Endothelial cell of hepatic sinusoid (primary cell): ENCODE results near the gene UNG.

Source experiments
- in situ Hi-C: cut with HindIII; loops from 2 replicates; pipeline ENCODE4 v1.10.0; 2017; ENCODE audit warnings: low sequenced_read_pairs

The UNG gene

DNA sequence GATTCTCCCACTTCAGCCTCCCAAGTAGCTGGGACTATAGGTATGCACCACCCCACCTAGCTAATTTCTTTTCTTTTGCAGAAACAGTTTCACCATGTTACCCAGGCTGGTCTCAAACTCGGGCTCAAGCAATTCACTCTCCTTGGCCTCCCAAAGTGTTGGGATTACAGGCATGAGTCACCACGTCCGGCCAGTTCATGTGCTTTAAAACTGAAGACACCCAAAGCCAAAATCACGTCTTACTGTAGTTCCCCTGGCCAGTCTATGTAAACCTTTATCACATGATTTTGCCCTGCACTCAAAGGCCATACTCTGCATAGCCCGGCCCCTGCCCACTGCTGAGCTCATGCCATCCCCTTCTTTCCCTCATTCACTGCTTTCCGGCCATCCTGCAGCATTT is 8.6 kb upstream of the UNG start:
- in situ Hi-C loops = no loop called here

DNA sequence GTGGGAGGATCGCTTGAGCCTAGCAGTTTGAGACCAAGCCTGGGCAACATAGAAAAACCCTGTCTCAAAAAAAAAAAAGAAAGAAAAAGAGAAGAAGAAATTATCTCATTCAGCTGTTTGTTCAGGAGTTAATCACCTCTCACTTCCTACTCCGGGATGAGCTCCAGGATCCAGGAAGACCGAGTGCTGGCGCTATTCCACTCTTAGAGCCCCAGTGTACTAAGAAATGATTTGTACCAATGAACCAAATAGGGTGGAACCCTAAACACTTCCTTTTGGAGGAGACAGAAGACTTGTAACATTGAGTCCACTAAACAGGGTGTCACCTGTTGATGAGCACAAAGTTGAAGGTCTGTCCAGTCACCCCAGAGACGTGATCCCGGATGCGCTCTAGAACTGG is 7.7 kb upstream of the UNG start:
- in situ Hi-C loops = loop anchor here (10.0 kb wide), 1 partner anchor 225 kb away; no protein-coding TSS in a partner anchor

DNA sequence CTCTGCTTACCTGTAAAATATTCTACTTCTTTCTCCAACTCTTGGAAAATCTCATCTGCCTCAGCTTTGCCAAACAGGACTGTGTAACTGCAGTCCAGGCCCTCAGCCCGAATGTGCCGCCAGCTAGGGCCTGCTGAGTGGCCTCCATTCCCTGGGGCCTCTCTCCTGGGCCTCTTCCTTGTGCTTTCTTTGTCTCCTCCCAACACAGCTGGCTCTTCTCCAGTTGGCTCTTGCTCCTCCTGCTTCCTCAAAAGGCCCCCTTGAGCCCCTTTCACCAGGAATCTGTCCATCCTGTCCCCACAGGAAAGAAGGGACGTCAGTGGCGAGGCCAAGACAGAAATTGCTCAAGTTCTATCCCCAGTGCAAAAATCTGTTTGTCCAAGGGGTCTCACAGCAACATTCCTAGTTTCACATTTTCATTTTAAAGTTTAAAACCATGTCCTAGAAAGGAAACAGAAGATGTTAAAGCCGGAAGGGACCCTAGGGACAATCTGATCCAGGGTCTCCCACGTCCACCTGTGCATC is 4.8 kb upstream of the UNG start:
- in situ Hi-C loops = loop anchor here (10.0 kb wide), 1 partner anchor 228 kb away; no protein-coding TSS in a partner anchor

DNA sequence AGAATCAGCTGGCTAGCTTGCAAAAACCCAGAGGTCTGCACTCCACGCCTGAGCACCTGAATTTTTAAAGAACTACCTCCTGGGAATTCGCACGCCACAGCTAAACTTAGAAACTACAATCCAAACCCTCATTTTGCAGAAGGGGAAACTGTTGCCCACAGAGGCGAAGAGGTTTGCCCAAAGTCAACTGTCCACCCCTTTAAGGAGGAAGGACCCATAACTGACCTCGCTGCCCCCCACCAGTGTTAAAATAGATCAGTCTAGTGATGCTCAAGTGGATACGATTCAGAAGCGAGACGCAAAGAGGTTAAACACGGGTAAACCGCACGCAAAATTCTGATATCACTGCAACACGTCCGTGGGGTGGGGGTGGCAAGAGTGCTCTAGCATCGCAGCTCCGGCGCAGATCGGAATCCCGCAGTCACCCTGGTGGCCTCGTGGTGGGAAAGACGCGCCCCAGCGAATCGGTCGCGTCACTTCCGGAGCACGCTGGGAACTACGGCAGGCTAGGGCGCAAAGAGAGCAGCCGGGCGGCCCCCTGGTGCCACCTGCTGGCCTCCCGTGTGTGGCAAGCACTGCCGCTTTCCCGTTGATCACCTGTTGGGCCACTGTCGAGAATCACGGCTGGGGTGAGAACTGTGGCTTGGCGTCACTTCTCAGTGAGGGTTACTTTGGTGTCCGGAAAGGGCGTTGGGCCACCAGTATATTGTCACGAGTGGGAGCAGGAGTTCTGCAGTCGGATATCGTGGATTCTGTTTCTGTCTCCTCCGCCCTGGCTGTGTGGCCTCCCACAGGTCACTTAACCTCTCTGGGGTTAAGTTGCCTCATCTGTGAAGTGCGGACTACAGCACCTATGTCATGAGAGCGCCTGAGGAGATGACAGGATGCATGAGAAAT is 4.1 kb upstream of the UNG start, which contains the start of gene ALKBH2:
Gene ALKBH2 (minus strand): TSS at position 451 of the 897 bp plus-strand sequence. CDS start 686 bp downstream, outside the sequence.
- in situ Hi-C loops = loop anchor here (10.0 kb wide), 1 partner anchor 228 kb away; no protein-coding TSS in a partner anchor

DNA sequence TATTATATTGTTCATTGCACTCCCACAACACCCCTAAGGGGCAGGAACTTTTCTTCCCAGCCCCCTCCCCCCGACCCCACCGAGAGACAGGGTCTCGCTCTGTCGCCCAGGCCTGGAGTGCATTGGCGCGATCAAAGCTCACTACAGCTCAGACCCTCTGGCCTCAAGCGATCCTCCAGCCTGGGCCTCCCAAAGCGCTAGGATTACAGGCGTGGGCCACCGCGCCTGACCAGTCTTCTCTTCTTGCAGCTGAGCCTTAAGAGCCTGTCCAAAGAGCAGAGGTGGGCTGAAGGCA is 310 bp upstream of the UNG start:
- in situ Hi-C loops = loop anchor here (10.0 kb wide), 1 partner anchor 232 kb away; no protein-coding TSS in a partner anchor

DNA sequence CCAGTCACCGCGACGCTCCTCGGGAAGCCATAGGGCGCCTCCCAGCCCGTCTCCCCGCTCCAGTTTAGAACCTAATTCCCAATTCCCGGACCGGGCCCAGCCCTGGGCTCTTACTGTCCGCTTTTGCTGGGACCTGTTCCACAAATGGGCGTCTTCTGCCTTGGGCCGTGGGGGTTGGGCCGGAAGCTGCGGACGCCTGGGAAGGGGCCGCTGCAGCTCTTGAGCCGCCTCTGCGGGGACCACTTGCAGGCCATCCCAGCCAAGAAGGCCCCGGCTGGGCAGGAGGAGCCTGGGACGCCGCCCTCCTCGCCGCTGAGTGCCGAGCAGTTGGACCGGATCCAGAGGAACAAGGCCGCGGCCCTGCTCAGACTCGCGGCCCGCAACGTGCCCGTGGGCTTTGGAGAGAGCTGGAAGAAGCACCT is 797 bp downstream of the UNG start:
- in situ Hi-C loops = loop anchor here (10.0 kb wide), 1 partner anchor 233 kb away; no protein-coding TSS in a partner anchor

DNA sequence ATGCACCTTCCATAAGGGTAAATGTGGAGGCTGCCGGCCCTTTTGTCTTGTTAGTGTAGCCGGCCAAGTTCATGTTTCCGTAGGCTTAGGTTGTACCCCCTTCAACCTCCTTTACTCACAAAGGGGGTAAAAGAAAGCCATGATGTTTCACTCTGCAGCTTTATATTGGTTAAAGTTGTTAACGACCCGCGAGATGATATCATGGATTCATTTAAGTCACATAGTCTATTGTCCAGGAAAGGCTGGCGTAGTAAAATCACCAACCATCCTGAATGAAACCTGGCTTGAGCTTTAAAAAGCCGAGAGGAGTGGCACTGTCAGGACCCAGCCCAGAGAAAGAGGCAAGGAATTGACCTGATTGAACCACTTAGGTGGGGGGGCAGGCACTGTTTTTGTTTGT is 1.3 kb downstream of the UNG start:
- in situ Hi-C loops = loop anchor here (10.0 kb wide), 1 partner anchor 234 kb away; no protein-coding TSS in a partner anchor

DNA sequence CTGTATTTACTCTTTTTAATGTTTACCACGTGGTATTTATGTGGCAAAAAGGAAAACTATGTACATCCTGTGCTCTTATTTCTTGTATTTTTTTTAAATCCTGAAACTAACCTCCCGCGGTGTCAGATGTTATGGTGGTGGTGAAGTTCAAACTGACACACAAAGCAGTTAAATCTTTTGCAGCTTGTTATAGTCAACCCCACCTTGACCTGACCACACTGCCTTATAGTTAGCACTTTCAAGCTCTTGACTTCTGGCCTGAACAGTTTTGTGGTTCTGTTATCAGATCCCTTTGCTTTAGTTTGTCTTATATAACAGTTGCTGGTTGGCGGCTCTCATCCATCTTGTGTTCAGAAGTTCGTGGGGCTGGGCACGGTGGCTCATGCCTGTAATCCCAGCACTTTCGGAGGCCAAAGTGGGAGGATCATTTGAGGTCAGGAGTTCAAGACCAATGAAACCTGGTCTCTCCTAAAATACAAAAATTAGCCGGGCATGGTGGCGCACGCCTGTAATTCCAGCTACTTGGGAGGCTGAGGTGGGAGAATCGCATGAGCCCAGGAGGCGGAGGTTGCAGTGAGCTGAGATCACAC is 2.1 kb downstream of the UNG start:
- in situ Hi-C loops = loop anchor here (10.0 to 25.0 kb wide), 2 partner anchors 235 to 537 kb away; partner anchors contain the start of genes ISCU and SART3

DNA sequence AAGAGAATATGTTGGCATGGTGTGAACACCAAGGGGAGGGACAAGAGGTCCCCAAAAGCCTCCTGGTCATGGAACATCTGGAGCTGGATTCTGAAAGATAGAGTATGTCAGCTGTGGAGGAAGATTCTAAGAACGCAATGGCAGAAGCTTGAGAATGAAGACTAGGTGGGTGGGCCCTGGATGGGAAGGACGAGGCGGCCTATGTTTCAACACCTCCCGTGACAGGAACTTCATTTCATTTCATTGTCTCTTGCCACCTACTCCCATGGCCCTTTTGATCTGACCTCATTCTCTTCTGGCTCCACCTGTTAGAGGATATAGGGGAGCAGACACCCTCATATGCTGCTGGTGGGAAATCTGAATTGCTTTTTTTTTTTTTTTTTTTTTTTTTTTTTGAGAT is 3.3 kb downstream of the UNG start:
- in situ Hi-C loops = loop anchor here (25.0 kb wide), 1 partner anchor 538 kb away; the partner anchor contains the start of genes ISCU and SART3

DNA sequence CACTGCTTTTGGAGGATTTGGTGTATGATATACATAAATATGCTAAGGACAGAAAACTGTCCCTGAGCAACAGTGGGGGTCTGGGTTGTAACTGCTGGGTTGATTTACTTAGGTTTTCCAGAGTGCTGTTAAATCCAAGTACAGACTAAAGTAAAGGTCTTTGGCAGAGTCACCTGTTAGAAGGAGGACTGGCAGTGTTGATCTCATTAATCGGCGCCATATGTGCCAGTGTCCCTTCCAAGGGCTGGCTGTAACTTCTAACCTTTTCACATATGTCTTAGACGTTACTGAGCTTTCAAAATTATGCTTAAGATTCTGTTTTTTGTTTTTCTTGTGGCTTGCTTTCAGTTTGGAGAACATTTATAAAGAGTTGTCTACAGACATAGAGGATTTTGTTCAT is 5.1 kb downstream of the UNG start:
- in situ Hi-C loops = loop anchor here (25.0 kb wide), 1 partner anchor 540 kb away; the partner anchor contains the start of genes ISCU and SART3

DNA sequence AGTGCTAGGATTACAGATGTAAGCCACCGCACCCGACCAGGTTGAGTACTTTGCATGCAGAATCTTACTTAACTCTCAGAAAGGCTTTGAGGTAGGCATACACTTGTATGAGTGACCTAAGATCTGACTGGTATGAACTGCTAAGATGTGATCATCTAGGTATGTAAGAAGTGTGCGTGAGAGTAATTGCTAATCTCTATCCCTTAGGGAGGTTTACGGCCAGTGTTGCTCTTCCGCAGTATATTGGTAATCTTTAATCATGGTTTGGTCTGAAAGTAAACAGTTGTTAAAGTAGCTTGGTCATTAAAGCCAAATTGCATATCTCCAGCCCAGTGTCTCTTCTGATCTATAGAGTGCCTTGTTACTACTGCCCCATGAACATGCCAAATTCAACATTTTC is 7.8 kb downstream of the UNG start:
- in situ Hi-C loops = loop anchor here (25.0 kb wide), 1 partner anchor 543 kb away; the partner anchor contains the start of genes ISCU and SART3

DNA sequence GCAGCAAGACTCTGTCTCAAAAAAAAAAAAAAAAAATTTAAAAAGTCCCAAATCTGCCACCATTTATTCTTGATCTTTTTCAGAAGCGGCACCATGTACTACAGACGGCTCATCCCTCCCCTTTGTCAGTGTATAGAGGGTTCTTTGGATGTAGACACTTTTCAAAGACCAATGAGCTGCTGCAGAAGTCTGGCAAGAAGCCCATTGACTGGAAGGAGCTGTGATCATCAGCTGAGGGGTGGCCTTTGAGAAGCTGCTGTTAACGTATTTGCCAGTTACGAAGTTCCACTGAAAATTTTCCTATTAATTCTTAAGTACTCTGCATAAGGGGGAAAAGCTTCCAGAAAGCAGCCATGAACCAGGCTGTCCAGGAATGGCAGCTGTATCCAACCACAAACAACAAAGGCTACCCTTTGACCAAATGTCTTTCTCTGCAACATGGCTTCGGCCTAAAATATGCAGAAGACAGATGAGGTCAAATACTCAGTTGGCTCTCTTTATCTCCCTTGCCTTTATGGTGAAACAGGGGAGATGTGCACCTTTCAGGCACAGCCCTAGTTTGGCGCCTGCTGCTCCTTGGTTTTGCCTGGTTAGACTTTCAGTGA is 12.5 kb downstream of the UNG start:
- in situ Hi-C loops = loop anchor here (25.0 kb wide), 1 partner anchor 548 kb away; the partner anchor contains the start of genes ISCU and SART3

DNA sequence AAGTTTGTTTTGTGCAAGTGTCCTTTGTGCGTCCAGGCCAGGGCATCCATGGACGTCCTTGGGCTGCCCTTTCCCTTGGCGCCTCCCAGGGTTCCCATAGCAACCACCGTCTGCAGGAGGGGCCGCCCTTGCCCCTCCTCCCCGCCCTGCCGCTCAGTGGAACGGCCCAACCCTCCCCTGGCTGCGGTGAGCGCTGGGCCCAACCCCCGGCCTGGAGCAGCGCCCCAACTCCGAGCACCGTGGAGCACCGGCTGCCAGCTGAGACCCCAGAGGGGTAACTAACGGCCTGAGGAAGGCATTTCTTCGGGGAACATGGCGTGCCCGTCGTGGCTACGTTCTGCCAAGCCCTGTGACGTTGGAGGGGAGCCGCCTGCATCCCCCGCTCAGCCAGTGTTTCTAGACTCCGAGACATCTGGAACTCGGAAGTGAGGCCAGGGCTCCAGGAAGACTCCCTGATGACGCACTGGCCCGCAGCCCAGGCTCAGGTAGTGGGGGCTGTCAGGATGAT is 13.6 kb downstream of the UNG start:
- in situ Hi-C loops = loop anchor here (25.0 kb wide), 1 partner anchor 549 kb away; the partner anchor contains the start of genes ISCU and SART3

DNA sequence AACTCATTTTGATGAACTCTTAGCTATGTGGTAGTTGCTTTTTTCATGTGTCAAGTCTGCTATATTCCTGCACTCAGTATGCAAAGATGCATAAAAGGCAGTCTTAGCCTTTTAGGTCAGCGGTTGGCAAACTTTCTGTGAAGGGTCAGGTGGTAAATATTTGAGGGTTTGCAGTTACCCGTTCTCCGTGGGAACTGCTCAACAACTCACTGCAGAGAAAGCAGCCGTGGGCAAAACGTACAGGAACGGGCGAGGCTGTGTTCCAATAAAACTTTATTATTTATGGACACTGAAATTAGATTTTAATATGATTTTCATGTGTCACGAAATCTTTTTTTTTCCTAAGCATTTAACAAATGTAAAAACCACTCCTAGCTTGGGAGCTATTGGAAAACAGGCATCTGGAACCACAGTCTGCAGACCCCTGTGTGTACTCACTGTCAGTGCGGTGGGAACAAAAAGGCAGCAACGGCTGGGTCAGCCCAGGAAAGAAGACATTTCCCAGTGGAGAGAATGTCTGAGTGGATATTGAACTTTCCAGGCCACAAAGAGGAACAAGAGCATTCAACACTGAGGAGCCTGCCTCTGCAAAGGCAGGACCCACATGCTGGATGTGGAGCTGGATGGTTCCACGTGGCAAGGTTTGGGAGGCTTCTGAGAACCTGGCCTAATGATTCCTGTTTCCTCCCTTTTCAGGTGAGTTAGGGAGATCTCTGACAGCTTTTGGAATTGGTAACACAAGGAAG is 15.5 kb downstream of the UNG start:
- in situ Hi-C loops = loop anchor here (25.0 kb wide), 1 partner anchor 551 kb away; the partner anchor contains the start of genes ISCU and SART3

DNA sequence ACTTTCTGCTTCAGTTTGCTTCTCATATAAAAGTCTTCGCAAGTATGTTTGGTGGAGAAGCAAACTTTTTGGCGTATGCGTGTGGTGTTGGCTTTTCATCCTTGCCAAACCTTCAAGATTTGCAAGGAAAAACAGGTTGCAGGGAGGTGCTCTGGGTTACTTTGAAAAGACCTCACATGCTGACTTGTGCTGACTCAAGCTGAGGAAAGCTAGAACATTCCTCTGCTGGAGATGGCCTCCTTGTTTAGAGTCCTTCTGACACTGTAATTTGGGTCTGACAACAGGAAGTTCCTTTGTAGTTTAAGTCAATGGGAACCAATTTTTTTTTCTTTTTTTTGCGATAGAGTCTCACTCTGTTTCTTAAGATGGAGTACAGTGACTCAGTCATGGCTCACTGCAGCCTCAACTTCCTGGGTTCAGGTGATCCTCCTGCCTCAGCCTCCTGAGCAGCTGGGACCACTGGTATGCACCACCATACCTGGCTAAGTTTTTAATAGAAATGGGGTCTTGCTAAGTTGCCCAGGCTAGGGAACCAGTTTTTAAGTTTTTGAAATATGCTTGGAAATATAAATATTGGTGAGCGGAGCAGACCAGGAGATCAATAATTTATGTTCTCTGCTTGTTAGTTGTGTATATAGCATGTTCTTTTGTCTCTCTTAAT is 16.4 kb downstream of the UNG start:
- in situ Hi-C loops = loop anchor here (25.0 kb wide), 1 partner anchor 551 kb away; the partner anchor contains the start of genes ISCU and SART3

DNA sequence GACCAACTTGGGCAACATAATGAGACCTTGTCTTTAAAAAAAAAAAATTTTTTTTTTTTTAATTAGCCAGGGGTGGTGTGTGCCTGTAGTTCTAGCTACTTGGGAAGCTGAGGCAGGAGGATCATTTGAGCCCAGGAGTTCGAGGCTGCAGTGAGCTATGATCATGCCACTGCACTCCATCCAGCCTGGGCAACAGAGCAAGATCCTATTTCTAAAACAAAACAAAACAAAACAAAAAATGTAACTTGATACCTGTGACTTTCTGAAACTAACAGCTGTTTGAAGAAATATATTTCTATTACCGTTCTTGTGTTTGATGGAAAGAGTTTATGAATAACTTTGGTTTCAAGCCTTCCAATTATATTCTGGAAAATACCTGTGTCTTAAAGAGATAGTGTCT is 17.2 kb downstream of the UNG start:
- in situ Hi-C loops = loop anchor here (25.0 kb wide), 1 partner anchor 552 kb away; the partner anchor contains the start of genes ISCU and SART3

DNA sequence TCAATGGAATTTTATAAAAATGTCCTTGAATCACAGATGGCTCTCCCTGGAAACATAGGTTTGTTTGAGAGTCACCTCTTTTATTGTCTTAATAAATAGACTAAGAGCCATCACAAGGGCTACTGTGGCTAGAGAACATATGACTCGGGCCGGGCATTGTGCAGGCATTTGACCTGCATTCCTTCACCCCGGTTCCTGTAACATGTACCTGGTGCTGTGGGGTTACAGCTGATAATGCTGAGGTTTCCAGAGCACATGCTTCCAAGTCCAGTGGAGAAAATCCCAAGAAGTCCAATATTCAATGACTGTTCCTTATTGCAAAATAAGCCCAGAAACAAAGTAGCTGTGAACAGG is 18.0 kb downstream of the UNG start:
- in situ Hi-C loops = loop anchor here (25.0 kb wide), 1 partner anchor 553 kb away; the partner anchor contains the start of genes ISCU and SART3

DNA sequence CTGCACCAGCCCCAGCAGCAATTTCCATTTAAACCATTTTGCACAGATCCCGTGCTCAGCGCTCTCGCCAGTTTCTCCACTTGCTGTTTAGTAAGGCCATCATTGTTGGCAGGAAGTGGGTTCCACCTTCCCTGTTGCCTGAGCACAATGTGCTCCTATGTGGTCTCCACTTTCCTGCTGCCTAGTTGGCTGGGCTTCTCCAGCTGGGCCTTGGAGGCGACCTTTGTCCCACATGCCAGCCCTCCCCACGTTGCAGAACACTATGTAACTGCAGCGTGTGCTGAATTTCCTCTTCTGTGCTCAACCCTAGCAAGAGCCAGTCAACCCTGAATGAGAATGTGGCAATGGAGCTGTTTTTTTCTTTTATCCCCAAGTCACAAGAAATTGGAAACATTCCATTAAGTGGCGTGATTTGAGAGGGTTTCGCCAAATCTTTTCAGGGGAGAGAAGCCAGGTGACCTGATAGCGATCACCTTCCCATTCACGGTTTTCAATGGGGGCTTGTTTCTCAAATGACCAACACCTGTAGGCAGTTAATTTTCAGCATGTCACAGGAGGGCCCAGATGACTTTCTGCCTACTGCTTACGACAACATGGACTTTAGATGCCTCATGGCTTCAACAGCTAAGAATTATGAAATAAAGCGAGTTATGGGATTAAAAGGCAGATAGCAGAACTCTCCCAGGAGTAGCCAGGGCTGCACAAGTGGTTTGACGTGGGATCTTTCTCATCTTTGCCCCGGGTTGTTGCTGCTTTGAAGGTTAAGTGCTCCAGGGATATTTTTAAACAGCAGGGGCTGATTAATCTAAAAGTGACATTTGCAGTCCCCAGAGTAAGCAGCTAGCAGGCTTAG is 18.6 kb downstream of the UNG start, which contains the start of gene ACACB:
Gene ACACB (plus strand): TSS at position 830 of the 853 bp plus-strand sequence. CDS start 22,819 bp downstream, outside the sequence.
- in situ Hi-C loops = loop anchor here (25.0 kb wide), 1 partner anchor 554 kb away; the partner anchor contains the start of genes ISCU and SART3
